Smooth muscle cell (in vitro differentiated cells): Measurements from ENCODE around the gene RAPGEF4. TPM values are rescaled to one million over a fixed set of nuclear protein-coding genes. Genes with fewer than 3 reads are reported as not detected.

Source experiments
- DNase-seq: peaks from one replicate; lab custom pipeline; 2025; ENCODE audit not compliant: unreplicated experiment; lab: John Stamatoyannopoulos, UW
- H2AFZ ChIP-seq: fragments of 200-600 bp; sonication (generic); 2 replicates; pipeline ENCODE4 v1.6.0; 2016; ENCODE audit warnings: antibody characterized with exemption, low read depth, mild to moderate bottlenecking
- H3F3A ChIP-seq: fragments of 200-600 bp; sonication (generic); 2 replicates; pipeline ENCODE4 v1.6.0; 2017; ENCODE audit warnings: antibody characterized with exemption, low read depth
- H3K27ac ChIP-seq: fragments of 200-600 bp; sonication (generic); 2 replicates; pipeline ENCODE4 v1.5.1; 2016; ENCODE audit warnings: low read depth, mild to moderate bottlenecking
- H3K27me3 ChIP-seq: fragments of 200-600 bp; sonication (generic); 2 replicates; pipeline ENCODE4 v1.6.1; 2016; ENCODE audit warnings: low read depth, mild to moderate bottlenecking
- H3K36me3 ChIP-seq: fragments of 200-600 bp; sonication (generic); 2 replicates; pipeline ENCODE4 v1.5.1; 2016; ENCODE audit warnings: low read depth
- H3K4me1 ChIP-seq: fragments of 200-600 bp; sonication (generic); 2 replicates; pipeline ENCODE4 v1.5.1; 2016; ENCODE audit warnings: low read depth
- H3K4me2 ChIP-seq: fragments of 200-600 bp; sonication (generic); 2 replicates; pipeline ENCODE4 v1.6.0; 2016; ENCODE audit warnings: mild to moderate bottlenecking
- H3K4me3 ChIP-seq: fragments of 200-600 bp; sonication (generic); 2 replicates; pipeline ENCODE4 v1.5.1; 2016; ENCODE audit warnings: mild to moderate bottlenecking
- H3K79me2 ChIP-seq: fragments of 200-600 bp; sonication (generic); 2 replicates; pipeline ENCODE4 v1.6.0; 2016; ENCODE audit warnings: low read depth, mild to moderate bottlenecking
- H3K9ac ChIP-seq: fragments of 200-600 bp; sonication (generic); 2 replicates; pipeline ENCODE4 v1.6.0; 2016; ENCODE audit warnings: low read depth
- H3K9me3 ChIP-seq: fragments of 200-600 bp; sonication (generic); replicated peaks from 2 replicates; pipeline ENCODE4 v1.5.1; 2016; ENCODE audit warnings: low read depth
- H4K20me1 ChIP-seq: fragments of 200-600 bp; sonication (generic); 2 replicates; pipeline ENCODE4 v1.6.0; 2016; ENCODE audit warnings: low read depth
- CTCF ChIP-seq: fragments of 200-600 bp; sonication (generic); IDR thresholded peaks from 2 replicates; pipeline ENCODE4 v1.5.1; 2017; ENCODE audit warnings: borderline replicate concordance, mild to moderate bottlenecking, antibody characterized with exemption; ENCODE audit not compliant: insufficient read depth, poor library complexity, severe bottlenecking
- WGBS: methylation state at CpG from one replicate; pipeline ENCODE4 v1.1.7; 2016; ENCODE audit warnings: low lambda C conversion rate; 5-methylcytosine and 5-hydroxymethylcytosine counted together
- polyA plus RNA-seq: library from polyadenylated mRNA; unstranded; fragments of >200 nt; fragmentation: Nextera tagmentation; extraction: Ambion mirVana; gene quantifications from 2 replicates; pipeline ENCODE4 v1.2.1, GENCODE V29; 2016
- total RNA-seq: library from RNA; depleted of rRNA; stranded (reverse); fragments of >200 nt; gene quantifications from 2 replicates; pipeline ENCODE4 v1.2.3, GENCODE V29; 2014

Gene RAPGEF4
- total and polyA plus RNA-seq, 2 experiments from 2014 or later: 0.35 to 2.7 TPM

- Histone ChIP-seq H3K9ac (no peak overlapping the region), H4K20me1 (no peaks in the 10 kb centered on the region), H3K36me3 (no peaks in the 10 kb centered on the region), H3K4me3 (no peak overlapping the region), H3K4me2 (no peak overlapping the region), H3K79me2 (no peaks in the 10 kb centered on the region), H3F3A (no peaks in the 10 kb centered on the region), H3K27me3 (no peaks in the 10 kb centered on the region), H3K4me1 (no peaks in the 10 kb centered on the region), H2AFZ (no peak overlapping the region), H3K9me3 (no peaks in the 10 kb centered on the region), H3K27ac (no peak overlapping the region)
- no peak for DNase-seq
- TF ChIP-seq CTCF: no peak
- WGBS: 63% methylated on average over 3 of the region's 3 CpGs
Observed at GRCh38 chr2:172917716-172918115, 182.1 kb downstream of the RAPGEF4 start.

GRCh38 chr2:172919732-172920131 lies 184.1 kb downstream of the RAPGEF4 start:
- H3K36me3 ChIP-seq: no peaks in the 10 kb centered on the region
- TF ChIP-seq CTCF: no peak
- 94% methylated on average over 5 of the region's 5 CpGs for WGBS
- no peak overlapping the region for H3K9ac ChIP-seq
- H3K27ac ChIP-seq: no peak overlapping the region
- no peak overlapping the region for H3K4me2 ChIP-seq
- no peak overlapping the region for H3K4me3 ChIP-seq
- no peaks in the 10 kb centered on the region for H3K4me1 ChIP-seq
- no peaks in the 10 kb centered on the region for H3K9me3 ChIP-seq
- no peak overlapping the region for H2AFZ ChIP-seq
- H3F3A ChIP-seq: no peaks in the 10 kb centered on the region
- no peaks in the 10 kb centered on the region for H3K27me3 ChIP-seq
- no peak for DNase-seq
- H3K79me2 ChIP-seq: no peaks in the 10 kb centered on the region
- no peaks in the 10 kb centered on the region for H4K20me1 ChIP-seq

GRCh38 chr2:172921532-172922236 lies 186.0 kb downstream of the RAPGEF4 start:
- Histone ChIP-seq H3F3A (no peaks in the 10 kb centered on the region), H4K20me1 (no peaks in the 10 kb centered on the region), H3K79me2 (no peaks in the 10 kb centered on the region), H3K27me3 (no peaks in the 10 kb centered on the region), H3K36me3 (no peaks in the 10 kb centered on the region), H3K4me2 (no peak overlapping the region), H3K9me3 (no peaks in the 10 kb centered on the region), H2AFZ (no peak overlapping the region), H3K9ac (no peak overlapping the region), H3K4me1 (no peaks in the 10 kb centered on the region), H3K4me3 (no peak overlapping the region), H3K27ac (no peak overlapping the region)
- DNase-seq: no peak
- TF ChIP-seq CTCF: no peak
- 65% methylated on average over 6 of the region's 6 CpGs for WGBS

- Histone ChIP-seq H3K4me3 (no peak overlapping the region), H3F3A (no peaks in the 10 kb centered on the region), H3K9ac (no peak overlapping the region), H3K79me2 (no peaks in the 10 kb centered on the region), H3K4me1 (no peaks in the 10 kb centered on the region), H4K20me1 (no peaks in the 10 kb centered on the region), H3K9me3 (no peaks in the 10 kb centered on the region), H3K36me3 (no peaks in the 10 kb centered on the region), H3K27me3 (no peaks in the 10 kb centered on the region), H2AFZ (no peak overlapping the region), H3K4me2 (no peak overlapping the region), H3K27ac (no peak overlapping the region)
- 74% methylated on average over 2 of the region's 2 CpGs for WGBS
- no peak for DNase-seq
- TF ChIP-seq CTCF: no peak
Observed at GRCh38 chr2:172922306-172922705, 186.7 kb downstream of the RAPGEF4 start.
